HG03097 (cell line): ENCODE results near the gene TOR4A.

ENCODE experiments used
- ATAC-seq: cut with Tn5 transposase; IDR thresholded peaks from one replicate; pipeline ENCODE4 v1.9.1; 2021; ENCODE audit not compliant: unreplicated experiment, low FRiP score

TOR4A gene

GRCh38 chr9:137293094-137293481 is 15.6 kb downstream of the TOR4A start:
- no peak for ATAC-seq

DNA sequence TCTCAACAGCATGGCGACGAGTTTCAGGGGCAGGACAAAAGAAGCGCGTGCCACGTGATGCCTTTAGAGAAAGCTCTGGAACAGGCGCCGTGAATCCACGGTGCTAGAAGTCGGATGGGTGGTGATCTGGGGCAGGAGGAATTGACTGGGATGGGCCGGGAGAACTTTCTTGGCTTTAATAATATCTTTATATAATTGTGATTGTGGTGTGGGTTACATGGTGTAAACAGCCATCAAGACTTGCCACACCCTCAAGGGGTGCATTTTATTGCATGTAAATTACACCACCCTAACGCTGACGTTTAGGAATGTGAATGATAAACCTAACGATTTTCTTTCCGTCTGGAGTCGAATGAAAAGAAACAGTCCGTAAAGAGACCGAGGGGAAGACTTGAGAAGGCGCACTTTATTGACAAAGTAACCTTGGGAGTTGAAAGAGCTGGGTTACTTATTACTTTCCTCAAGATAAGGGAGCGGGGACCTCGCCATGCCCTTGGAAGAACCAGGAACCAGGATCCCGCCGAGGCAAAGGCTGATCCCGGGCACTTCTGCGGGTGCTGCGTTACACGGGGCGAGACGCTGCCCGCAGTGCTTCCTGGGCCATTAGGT is 16.1 kb downstream of the TOR4A start:
- ATAC-seq, result no peak

- no peak for ATAC-seq
These were observed 16.7 kb downstream of the TOR4A start for GRCh38 chr9:137294091-137294680.

DNA sequence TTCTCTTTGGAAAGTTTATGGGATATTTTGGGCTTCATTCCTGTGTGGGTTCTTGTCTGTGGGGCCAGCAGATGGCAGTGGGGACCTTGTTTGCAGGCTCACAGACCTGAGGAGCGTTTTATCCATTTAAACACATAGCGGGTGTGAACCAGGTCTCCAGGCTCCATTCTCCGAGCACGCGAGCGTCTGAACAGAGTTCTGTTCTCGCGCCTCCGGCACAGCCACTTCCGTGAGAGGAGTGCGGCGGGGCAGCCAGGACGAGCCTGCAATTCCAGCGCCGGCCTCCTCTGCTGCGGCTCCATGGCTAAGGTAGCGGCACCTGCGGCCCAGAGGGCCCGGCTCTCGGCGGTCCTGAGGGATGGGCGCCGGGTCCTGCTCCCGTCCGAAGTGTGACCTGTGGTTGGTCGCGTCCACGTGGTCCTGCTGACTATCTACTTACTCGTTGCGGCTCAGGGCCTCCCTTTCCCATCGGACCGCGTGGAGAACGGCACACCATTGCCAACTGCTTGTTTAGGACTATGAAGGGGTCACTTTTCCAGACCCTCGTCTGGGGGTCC is 17.2 kb downstream of the TOR4A start:
- ATAC-seq, result no peak

- no peak for ATAC-seq
These were observed 17.8 kb downstream of the TOR4A start for GRCh38 chr9:137295238-137295811.

- ATAC-seq, result no peak
These were observed 18.5 kb downstream of the TOR4A start for GRCh38 chr9:137295849-137296669.

- ATAC-seq, result no peak
These were observed 19.4 kb downstream of the TOR4A start for GRCh38 chr9:137296670-137297664.

GRCh38 chr9:137297966-137298365 is 20.4 kb downstream of the TOR4A start:
- no peak for ATAC-seq

- ATAC-seq, result no peak
These were observed 21.1 kb downstream of the TOR4A start for GRCh38 chr9:137298401-137299202.

DNA sequence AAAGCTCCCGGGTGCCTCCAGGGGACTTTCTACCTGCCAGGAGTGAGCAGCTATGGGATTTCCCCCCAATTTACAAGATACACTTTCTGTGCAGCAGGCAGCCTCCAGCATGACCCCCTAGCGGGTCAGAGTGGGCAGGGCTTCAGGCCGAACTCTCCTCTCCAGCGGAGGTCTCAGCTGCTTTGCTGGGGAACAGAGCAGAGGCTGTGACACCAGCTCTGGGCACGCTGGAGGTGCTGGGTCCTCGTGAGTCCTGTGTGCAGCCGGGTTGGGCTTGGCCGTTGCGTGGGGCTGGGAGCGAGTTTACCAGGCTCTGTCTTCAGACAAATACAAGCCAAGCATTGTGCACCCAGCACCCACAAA is 21.7 kb downstream of the TOR4A start:
- no peak for ATAC-seq

- ATAC-seq, result no peak
These were observed 22.4 kb downstream of the TOR4A start for GRCh38 chr9:137299938-137300337.

GRCh38 chr9:137300567-137301080 is 23.1 kb downstream of the TOR4A start:
- no peak for ATAC-seq

- no peak for ATAC-seq
These were observed 23.8 kb downstream of the TOR4A start for GRCh38 chr9:137301081-137301947.

DNA sequence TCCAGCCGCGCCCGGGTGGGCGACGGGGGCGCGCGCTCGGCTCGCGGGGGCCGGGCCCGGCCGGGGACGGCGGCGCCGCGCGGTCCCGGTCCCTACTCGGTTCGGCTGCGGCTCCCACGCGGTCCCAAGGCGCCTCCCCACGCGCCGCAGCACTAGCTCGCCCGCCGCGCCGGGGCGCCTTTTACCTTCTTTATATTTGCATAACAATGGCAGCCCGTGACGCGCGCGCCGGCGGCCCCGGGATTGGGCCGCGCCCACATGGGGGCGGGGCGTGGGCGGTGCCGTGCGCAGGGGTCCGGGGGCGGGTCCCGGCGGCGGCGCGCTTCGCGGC is 24.6 kb downstream of the TOR4A start, which contains the start of gene NRARP:
TSS of gene NRARP (minus strand) at position 154 of the 331 bp plus-strand sequence. CDS start 343 bp downstream, outside the sequence.
- ATAC-seq, result peak; percentile 66

DNA sequence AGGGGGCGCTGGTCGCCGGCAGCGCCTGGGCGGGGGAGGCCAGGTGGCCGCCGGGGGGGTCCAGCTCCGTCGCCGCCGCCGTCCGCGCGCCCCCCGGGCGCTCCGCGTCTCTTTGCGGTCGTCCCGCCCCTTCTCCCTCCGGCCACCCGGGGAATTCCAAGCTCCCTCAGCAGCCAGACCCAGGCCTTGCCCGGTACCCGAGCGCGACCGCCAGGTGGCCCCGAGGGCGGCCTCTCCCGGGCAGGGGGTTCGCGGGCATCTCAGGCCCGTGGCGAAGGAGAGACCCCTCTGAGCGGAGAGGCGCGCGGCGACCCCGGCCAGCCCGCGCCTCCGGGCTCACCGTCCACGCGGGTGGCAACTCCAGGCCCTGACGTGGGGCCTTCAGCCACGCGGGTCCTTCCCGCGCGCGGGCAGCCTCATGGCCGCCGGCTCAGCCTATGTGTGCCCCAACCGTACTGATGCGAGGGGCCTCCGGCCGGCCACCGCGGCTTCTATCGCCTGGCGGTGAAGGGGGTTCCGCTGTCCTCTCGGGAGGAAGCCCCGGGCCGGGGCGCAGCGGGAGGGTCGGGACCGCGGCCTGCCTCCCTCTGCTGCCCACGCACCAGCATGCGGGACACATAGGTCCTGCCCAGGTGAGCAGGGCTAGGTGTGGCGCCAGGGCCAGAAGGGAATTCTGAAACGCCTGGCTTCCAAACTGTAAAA is 25.1 kb downstream of the TOR4A start:
- peak; percentile 44 for ATAC-seq

DNA sequence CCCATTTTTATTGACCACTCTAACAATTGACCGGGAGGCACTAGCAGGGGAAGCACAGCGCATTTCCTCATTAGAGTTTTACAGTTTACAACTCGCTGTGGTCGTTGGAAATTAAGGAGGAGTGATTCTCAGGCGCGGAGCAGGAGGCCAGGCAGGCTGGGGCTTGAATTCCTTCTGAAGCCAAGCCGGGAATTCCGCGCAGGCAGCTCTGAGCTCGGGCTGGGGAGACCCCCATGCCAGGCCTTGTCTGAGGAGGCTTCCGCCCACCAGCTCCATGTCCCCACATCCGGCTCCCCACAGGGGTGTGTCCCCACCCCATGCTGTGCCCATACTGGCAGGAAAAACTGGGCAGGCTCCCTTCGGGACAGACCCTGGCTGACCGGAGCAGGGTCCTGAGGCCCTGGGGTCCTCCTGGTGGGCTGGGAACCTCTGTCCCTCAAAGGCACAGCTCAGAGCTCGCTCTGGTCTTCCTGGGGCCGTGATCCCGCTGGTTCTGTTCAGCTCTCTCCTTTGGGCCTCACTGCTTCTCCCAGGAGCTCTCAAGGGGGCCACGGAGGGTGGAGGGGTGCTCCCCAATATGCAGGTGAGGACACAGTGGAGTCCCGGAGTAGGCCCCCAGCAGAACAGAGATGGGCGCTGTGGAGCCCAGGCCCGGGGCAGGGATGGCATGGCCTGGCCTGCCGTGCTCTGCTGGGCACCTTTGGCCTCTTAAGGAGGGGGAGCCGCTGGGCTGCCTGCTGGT is 25.8 kb downstream of the TOR4A start:
- ATAC-seq, result no peak

DNA sequence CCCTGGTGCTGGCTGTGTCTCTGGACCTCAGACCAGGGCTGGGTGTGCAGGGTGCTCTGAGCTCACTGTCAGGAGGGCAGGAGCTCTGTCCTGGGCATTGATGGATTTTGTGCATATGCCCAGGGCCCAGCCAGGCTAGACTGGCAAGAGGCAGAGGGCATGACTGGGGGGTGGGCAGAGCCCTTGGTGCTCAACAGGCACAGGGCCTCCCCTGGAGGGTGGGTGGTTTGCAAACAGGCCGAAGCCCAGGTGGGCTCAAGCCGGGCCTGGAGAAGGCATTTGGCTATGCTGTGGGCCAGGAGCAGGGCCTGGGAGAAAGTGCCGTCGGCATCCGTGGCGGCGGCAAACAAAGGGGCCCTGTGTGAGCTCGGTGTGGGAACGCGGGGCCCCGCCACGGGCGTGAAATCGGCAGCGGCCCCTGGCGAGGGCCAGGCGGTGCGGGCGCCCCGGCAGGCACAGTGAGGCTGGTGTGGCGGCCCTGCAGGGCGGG is 26.4 kb downstream of the TOR4A start:
- no peak for ATAC-seq
